C4-2B (cell line): Measurements from ENCODE around the gene OSBPL5.
"Not testable (repeated sequence)": the region's sequence is repeated elsewhere in the genome, so short reads cannot be mapped to it uniquely, and the experiment has no call there.

Source experiments
- ZFX ChIP-seq: fragments of 450-650 bp; IDR thresholded peaks from 2 replicates; pipeline ENCODE4 v1.6.1; 2017
- TF ChIP-seq, protein P1 (sequence below): fragments of 450-650 bp; conservative IDR thresholded peaks from 2 replicates; pipeline ENCODE4 v1.5.1; 2017; ENCODE audit warnings: mild to moderate bottlenecking

DNA sequence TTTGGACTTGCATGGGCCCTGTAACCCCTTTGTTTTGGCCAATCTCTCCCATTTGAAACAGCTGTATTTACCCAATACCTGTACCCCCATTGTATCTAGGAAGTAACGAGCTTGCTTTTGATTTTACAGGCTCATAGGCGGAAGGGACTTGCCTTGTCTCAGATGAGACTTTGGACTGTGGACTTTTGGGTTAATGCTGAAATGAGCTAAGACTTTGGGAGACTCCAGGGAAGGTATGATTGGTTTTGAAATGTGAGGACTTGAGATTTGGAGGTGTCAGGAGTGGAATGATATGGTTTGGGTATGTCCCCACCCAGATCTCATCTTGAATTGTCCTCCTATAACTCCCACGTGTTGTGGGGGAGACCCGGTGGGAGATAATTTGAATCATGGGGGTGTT, 101.7 kb downstream of the OSBPL5 start:
- TF ChIP-seq, protein P1, sequence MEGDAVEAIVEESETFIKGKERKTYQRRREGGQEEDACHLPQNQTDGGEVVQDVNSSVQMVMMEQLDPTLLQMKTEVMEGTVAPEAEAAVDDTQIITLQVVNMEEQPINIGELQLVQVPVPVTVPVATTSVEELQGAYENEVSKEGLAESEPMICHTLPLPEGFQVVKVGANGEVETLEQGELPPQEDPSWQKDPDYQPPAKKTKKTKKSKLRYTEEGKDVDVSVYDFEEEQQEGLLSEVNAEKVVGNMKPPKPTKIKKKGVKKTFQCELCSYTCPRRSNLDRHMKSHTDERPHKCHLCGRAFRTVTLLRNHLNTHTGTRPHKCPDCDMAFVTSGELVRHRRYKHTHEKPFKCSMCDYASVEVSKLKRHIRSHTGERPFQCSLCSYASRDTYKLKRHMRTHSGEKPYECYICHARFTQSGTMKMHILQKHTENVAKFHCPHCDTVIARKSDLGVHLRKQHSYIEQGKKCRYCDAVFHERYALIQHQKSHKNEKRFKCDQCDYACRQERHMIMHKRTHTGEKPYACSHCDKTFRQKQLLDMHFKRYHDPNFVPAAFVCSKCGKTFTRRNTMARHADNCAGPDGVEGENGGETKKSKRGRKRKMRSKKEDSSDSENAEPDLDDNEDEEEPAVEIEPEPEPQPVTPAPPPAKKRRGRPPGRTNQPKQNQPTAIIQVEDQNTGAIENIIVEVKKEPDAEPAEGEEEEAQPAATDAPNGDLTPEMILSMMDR = not testable (repeated sequence)
- TF ChIP-seq ZFX = not testable (repeated sequence)
